ENCODE results near the gene HMGN1. TPM values are rescaled to one million over a fixed set of nuclear protein-coding genes. Genes with fewer than 3 reads are reported as not detected.

HMGN1 gene
- total and polyA plus RNA-seq, 2 donors: 108 to 239 TPM

DNA sequence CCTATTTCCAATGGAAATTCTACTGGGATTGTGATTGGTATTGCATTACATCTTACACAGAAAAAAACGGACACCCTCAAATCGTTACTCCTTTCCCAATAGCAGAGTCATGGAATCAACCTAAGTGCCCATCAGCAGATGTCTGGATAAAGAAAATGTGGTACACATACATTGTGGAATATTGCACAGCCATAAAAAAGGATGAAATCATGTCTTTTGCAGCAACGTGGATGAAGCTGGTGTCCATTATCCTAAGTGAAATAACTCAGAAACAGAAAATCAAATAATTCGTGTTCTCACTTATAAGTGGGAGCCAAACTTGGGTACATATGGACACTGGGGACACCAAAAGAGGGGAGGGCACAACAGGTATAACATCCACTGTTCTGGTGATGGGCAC is 14.3 kb downstream of the HMGN1 start:
- no peaks in the 10 kb centered on the region for H3K36me3 ChIP-seq (ENCODE audit: insufficient read depth)
- H3K4me3 ChIP-seq (ENCODE audit: low read depth, low read length): no peak overlapping the region
- DNase-seq (ENCODE audit: extremely low spot score): no peak
- H3K27ac ChIP-seq (ENCODE audit: low read depth): no peak overlapping the region
- no peaks in the 10 kb centered on the region for H3K4me1 ChIP-seq (ENCODE audit: insufficient read depth)
- WGBS: 95% methylated on average over 4 of the region's 4 CpGs

DNA sequence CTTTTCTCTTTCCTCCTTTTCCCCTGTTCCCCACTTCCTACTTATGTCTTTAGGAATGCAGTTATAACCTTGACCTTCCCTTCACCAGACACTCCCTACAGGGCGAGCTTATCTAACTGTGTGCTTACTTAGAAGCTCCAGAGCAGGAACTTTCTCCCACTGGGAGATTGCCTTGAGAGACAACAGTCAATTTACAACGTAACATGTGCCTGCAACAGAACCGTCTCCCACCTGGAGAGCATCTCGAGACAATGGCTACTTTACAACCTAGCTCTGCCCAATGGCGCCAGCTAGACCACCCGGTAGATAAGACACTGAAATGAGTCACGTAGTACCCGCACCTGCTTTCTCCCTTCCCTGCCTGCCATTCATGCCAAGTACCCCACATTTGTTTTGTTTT is 16.7 kb downstream of the HMGN1 start:
- no peak overlapping the region for H3K27ac ChIP-seq (ENCODE audit: low read depth)
- no peak for DNase-seq (ENCODE audit: extremely low spot score)
- H3K4me3 ChIP-seq (ENCODE audit: low read depth, low read length): no peak overlapping the region
- no peaks in the 10 kb centered on the region for H3K36me3 ChIP-seq (ENCODE audit: insufficient read depth)
- H3K4me1 ChIP-seq (ENCODE audit: insufficient read depth): no peaks in the 10 kb centered on the region
- 51% methylated on average over 8 of the region's 8 CpGs for WGBS

DNA sequence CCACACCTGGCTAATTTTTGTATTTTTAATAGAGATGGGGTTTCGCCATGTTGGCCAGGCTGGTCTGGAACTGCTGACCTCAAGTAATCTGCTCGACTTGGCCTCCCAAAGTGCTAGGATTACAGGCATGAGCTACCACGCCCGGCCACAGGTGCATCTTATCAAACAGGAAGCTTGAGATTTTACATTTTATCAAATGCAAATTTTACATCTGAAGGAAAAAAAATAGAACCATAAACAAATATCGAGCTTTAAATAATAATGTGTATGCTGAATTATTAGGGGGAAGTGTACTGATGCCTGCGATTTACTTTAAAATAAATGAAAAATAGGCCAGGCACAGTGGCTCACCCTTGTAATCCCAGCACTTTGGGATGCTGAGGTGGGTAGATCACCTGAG is 18.9 kb downstream of the HMGN1 start:
- Histone ChIP-seq H3K4me1 (ENCODE audit: insufficient read depth) (no peaks in the 10 kb centered on the region), H3K4me3 (ENCODE audit: low read depth, low read length) (no peak overlapping the region), H3K36me3 (ENCODE audit: insufficient read depth) (no peaks in the 10 kb centered on the region), H3K27ac (ENCODE audit: low read depth) (no peak overlapping the region)
- 88% methylated on average over 6 of the region's 6 CpGs for WGBS
- no peak for DNase-seq (ENCODE audit: extremely low spot score)

DNA sequence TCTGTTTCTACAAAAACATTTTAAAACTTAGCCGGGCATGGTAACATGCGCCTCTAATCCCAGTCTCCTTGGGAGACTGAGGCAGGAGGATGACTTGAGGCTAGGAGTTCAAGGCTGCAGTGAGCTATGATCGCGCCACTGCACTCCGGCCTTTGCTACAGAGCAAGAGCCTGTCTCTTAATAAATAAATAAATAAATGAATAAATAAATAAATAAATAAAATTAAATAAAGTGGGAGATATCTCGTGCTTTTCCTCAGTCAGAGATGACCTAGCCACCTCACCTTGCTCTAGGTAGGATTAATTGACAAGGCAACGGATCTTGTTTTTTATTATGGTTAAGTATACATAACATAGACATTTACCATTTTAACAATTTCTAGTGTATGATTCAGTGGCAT is 21.2 kb downstream of the HMGN1 start:
- WGBS: 96% methylated on average over 7 of the region's 7 CpGs
- no peaks in the 10 kb centered on the region for H3K36me3 ChIP-seq (ENCODE audit: insufficient read depth)
- DNase-seq (ENCODE audit: extremely low spot score): no peak

DNA sequence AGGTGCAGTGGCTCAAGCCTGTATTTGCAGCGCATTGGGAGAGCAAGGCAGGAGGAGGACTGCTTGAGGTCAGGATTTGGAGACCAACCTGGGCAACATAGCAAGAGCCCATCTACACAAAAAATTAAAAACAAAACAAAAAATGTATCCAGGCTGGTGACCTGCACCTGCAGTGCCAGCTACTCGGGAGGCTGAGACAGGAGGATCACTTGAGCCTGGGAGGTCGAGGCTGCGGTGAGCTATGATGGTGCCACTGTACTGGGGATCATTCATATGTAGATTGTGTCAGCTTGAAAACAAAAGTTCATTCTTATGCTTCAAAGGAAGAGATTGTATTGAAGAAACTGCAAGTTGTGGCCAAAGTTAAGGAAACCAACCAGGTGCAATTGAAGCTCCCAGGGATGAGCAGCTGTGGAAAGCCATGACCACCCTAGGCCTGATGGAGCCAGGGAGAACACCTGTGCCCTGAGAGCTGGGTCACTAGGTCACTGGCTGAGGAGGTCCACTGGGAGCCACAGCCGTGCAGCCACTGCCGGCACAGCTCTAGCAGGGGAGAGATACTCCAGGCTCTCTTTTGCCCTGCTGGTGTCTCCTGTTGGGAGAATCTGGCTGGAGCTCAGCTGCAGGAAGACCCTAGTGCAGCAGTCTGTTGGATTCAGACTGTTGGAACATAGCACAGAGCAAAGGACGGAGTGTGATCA is 22.1 kb downstream of the HMGN1 start:
- WGBS: 90% methylated on average over 7 of the region's 7 CpGs
- Histone ChIP-seq H3K4me1 (ENCODE audit: insufficient read depth) (no peaks in the 10 kb centered on the region), H3K36me3 (ENCODE audit: insufficient read depth) (no peaks in the 10 kb centered on the region), H3K27ac (ENCODE audit: low read depth) (no peak overlapping the region), H3K4me3 (ENCODE audit: low read depth, low read length) (no peak overlapping the region)
- no peak for DNase-seq (ENCODE audit: extremely low spot score)

More for the DNA sequence above, 21.2 kb downstream of the HMGN1 start:
- Histone ChIP-seq H3K4me1 (ENCODE audit: insufficient read depth) (no peaks in the 10 kb centered on the region), H3K27ac (ENCODE audit: low read depth) (no peak overlapping the region), H3K4me3 (ENCODE audit: low read depth, low read length) (no peak overlapping the region)

DNA sequence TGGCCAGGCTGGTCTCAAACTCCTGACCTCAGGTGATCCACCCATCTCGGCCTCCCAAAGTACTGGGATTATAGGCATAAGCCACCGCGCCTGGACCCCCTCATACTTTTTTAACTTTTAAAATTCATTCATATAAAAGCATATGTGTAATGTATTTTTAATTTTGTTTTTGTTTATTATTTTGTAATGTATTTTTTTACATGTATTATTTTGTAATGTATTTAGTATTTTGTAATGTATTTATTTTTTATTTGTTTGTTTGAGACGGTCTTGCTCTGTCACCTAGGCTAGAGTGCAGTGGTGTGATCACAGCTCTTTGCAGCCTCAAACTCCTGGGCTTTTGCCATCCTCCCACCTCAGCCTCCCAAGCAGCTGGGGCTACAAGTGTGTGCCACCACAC is 23.4 kb downstream of the HMGN1 start:
- Histone ChIP-seq H3K27ac (ENCODE audit: low read depth) (no peak overlapping the region), H3K36me3 (ENCODE audit: insufficient read depth) (no peaks in the 10 kb centered on the region), H3K4me3 (ENCODE audit: low read depth, low read length) (no peak overlapping the region), H3K4me1 (ENCODE audit: insufficient read depth) (no peaks in the 10 kb centered on the region)
- no peak for DNase-seq (ENCODE audit: extremely low spot score)
- 95% methylated on average over 4 of the region's 4 CpGs for WGBS

DNA sequence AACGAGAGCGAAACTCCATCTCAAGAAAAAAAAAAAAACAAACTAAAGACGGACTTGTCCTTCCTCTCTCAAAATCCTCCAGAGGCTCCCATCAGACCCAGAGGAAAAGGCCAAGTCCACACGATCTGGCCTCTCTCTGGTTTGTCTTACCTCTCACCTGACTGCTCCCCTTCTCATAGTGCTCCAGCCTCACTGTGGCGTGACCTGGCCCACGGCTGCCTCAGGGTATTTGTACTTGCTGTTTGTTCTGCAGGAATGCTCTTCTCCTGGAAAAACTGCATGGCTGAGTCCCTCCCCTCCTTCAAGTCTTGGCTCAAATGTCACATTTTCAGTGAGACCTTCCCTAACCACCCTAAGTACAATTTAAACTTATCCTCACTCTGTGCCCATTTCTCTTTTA is 27.5 kb downstream of the HMGN1 start:
- DNase-seq (ENCODE audit: extremely low spot score): no peak
- no peaks in the 10 kb centered on the region for H3K36me3 ChIP-seq (ENCODE audit: insufficient read depth)
- no peak overlapping the region for H3K27ac ChIP-seq (ENCODE audit: low read depth)
- H3K4me3 ChIP-seq (ENCODE audit: low read depth, low read length): no peak overlapping the region
- no peaks in the 10 kb centered on the region for H3K4me1 ChIP-seq (ENCODE audit: insufficient read depth)
- 82% methylated on average over 6 of the region's 6 CpGs for WGBS

DNA sequence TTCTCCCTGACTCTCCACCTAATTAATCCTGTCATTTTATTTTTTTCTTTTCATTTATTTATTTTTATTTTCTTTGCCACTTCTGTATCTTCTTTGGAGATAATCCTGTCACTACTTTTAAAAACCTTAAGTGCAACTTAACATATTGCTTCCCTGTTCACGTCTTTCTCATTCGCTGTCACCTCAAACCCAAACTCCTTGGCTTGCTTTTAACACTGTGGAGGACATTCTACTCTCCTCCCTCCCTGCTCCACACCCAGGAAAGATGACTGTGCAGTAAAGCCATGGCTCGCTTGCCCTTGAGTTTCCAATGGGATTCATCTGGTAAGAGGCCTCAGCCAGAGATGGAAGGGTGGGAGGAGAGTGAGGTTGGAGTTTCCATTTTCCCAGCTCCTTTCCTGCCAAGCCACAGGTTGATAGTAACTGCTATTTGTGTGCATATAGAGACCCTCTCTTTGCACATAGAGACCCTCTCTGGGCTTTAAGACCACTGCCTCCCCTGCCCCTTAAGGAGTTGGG is 29.0 kb downstream of the HMGN1 start:
- no peaks in the 10 kb centered on the region for H3K36me3 ChIP-seq (ENCODE audit: insufficient read depth)
- H3K27ac ChIP-seq (ENCODE audit: low read depth): no peak overlapping the region
- no peak for DNase-seq (ENCODE audit: extremely low spot score)
- WGBS: 39% methylated on average over 3 of the region's 3 CpGs
- no peak overlapping the region for H3K4me3 ChIP-seq (ENCODE audit: low read depth, low read length)
- no peaks in the 10 kb centered on the region for H3K4me1 ChIP-seq (ENCODE audit: insufficient read depth)

DNA sequence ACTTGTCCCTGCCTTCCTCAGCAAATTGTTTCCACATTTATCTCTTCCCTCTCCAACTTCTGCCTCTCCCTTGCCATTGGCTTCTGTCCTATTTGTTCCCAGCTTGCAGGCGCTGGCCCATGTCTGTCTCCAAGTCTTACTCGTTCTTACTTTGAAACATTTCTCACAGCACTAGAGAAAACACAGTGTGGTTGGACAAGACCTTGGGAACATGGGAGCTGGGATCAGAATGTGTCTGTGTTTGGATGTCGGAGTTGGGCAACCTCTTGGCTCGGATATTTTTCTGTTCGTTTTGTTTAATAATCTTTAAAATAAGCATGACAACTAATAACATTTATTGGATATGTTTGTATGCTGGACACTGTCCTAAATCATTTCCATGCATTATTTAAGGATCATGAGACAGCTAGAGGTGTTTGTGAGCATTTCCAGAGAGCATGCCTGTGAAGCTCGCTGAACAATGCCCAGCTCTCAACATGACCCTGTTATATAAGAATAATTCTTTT is 29.6 kb downstream of the HMGN1 start:
- Histone ChIP-seq H3K36me3 (ENCODE audit: insufficient read depth) (no peaks in the 10 kb centered on the region), H3K27ac (ENCODE audit: low read depth) (no peak overlapping the region), H3K4me1 (ENCODE audit: insufficient read depth) (no peaks in the 10 kb centered on the region), H3K4me3 (ENCODE audit: low read depth, low read length) (no peak overlapping the region)
- 25% methylated on average over 6 of the region's 6 CpGs for WGBS
- DNase-seq (ENCODE audit: extremely low spot score): no peak

DNA sequence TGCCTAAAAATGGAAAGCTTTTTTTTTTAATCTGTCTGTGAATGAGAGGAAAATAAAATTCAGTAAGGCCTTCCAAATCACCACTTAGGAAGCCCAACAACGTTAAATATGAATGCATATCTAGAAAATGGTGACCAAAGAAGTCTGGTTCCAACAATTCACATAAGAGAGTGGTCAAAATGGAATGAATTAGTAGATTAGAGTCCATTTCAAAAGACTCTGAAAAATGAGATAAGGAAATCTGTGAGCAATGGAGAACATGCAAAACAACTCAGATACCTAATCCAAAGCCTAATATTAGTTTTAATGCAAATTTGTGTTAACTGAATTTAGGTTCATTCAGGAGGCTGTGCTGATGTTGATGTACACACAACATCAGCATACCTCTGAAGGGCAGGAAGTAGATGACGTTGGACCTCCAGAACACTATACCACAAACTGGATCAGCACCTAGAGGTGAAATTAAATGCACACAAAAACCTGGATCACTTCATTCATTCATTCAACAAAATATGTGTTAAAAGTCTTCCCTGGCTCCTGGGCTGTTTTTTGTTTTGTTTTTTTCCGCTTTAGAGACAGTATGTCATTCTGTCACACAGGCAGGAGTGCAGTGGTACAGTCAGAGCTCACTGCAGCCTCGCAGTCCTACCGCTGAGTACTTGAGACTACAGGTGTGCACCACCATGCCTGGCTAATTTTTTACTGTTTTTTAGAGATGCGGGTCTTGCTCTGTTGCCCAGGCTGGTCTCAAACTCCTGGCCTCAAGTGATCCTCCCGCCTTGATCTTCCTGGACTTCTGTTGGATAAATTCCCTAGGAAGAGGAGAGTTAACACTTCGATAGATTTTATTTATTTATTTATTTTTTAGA is 30.6 kb downstream of the HMGN1 start:
- Histone ChIP-seq H3K4me3 (ENCODE audit: low read depth, low read length) (no peak overlapping the region), H3K27ac (ENCODE audit: low read depth) (no peak overlapping the region), H3K4me1 (ENCODE audit: insufficient read depth) (no peaks in the 10 kb centered on the region), H3K36me3 (ENCODE audit: insufficient read depth) (no peaks in the 10 kb centered on the region)
- DNase-seq (ENCODE audit: extremely low spot score): no peak
- 77% methylated on average over 8 of the region's 8 CpGs for WGBS

DNA sequence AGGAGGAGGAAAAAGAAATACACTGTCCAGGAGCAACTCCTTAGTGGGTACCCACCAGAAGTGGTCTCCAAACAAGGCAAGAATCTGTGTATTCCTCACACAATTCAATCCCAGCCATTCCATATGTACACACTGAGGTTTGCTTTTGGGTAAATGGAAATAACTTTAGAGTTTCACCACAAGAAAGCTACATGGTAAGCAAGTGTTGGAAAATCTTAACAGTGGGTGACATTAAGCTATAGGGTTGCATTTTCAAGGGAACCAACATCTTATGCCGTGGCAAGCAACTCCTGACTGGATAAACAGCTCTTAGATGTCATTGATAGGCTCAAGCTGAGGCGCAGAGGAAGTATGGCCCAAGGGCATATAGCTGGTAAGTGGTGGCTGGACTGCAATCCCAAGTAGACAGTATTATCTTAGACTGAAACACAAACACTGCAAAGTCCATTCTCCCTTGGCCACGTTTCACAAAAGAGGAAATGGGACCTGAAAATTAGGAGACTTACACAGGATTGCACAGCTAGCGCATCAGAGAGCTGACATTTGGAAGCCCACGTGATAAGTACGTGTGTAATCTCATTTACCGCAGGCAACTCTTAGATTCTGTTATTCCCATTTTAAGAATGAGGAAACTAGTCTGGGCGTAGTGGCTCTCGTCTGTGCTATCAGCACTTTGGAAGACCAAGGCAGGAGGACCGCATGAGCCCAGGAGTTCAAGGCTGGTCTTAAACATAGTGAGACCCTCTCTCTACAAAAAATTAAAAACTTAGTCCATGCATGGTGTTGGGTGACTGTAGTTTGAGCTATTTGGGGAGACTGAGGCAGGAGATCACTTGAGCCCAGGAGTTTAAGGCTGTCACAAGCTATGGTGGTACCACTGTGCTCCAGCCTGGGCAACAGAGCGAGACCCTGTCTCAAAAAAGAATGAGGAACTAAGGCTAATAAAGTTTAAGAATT is 31.5 kb downstream of the HMGN1 start:
- WGBS: 72% methylated on average over 11 of the region's 11 CpGs
- no peaks in the 10 kb centered on the region for H3K4me1 ChIP-seq (ENCODE audit: insufficient read depth)
- no peak for DNase-seq (ENCODE audit: extremely low spot score)
- H3K4me3 ChIP-seq (ENCODE audit: low read depth, low read length): no peak overlapping the region
- no peak overlapping the region for H3K27ac ChIP-seq (ENCODE audit: low read depth)
- no peaks in the 10 kb centered on the region for H3K36me3 ChIP-seq (ENCODE audit: insufficient read depth)

DNA sequence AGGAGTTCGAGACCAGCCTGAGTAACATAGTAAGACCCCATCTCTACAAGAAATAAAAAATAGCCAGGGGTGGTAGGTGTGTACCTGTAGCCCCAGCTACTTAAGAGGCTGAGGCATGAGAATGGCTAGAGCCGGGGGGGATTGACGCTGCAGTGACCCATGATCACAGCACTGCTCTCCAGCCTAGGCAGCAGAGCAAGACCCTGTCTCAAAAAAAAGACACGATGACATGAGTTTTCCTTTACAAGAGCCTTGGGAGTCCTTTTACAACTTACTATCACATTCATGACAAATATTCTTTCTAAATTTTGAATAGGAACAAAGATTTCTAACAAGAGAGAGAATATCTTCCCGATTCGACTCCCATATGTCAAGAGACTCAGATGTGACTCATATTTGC is 32.2 kb downstream of the HMGN1 start:
- H3K36me3 ChIP-seq (ENCODE audit: insufficient read depth): no peaks in the 10 kb centered on the region
- H3K4me1 ChIP-seq (ENCODE audit: insufficient read depth): no peaks in the 10 kb centered on the region
- H3K27ac ChIP-seq (ENCODE audit: low read depth): no peak overlapping the region
- WGBS: 86% methylated on average over 6 of the region's 6 CpGs
- no peak for DNase-seq (ENCODE audit: extremely low spot score)
- H3K4me3 ChIP-seq (ENCODE audit: low read depth, low read length): no peak overlapping the region
